ENCODE results near the gene CNOT6. TPM values are rescaled to one million over a fixed set of nuclear protein-coding genes. Genes with fewer than 3 reads are reported as not detected.

The CNOT6 gene
- total RNA-seq, 1 experiment from 2014 or later, result 48.8 TPM

- no peak overlapping the region for H3K4me2 ChIP-seq
- no peak overlapping the region for H2AFZ ChIP-seq
- intact Hi-C loops (cut with micrococcal nuclease; ENCODE audit: unreplicated experiment), result no loop called here
- H3K4me1 ChIP-seq (replicated peaks; ENCODE audit: insufficient read depth), result no peaks in the 10 kb centered on the region
- H3F3A ChIP-seq (ENCODE audit: insufficient read depth, low read depth), result no peaks in the 10 kb centered on the region
- no peaks in the 10 kb centered on the region for H4K20me1 ChIP-seq (ENCODE audit: insufficient read depth)
- no TSS peak for BruUV-seq (replicated peaks)
- no peak for TF ChIP-seq EZH2 (IDR thresholded peaks at IDR 0.05; ENCODE audit: low read depth)
- peak; percentile 17; the same call in 1 of the 2 replicates for TF ChIP-seq CTCF (conservative IDR thresholded peaks at IDR 0.05)
- H3K27ac ChIP-seq, result no peak overlapping the region
- H3K36me3 ChIP-seq (ENCODE audit: low read depth), result no peaks in the 10 kb centered on the region
- H3K9me3 ChIP-seq (ENCODE audit: insufficient read depth, low read depth), result no peaks in the 10 kb centered on the region
- POLR2A ChIA-PET (ENCODE audit: unreplicated experiment), result no interaction called here
- no peaks in the 10 kb centered on the region for H3K9me2 ChIP-seq (ENCODE audit: insufficient read depth)
- H3K27me3 ChIP-seq (ENCODE audit: insufficient read depth, low read depth), result no peaks in the 10 kb centered on the region
- H3K4me3 ChIP-seq, result no peak overlapping the region
- CTCF ChIA-PET, result no interaction called here
- no peaks in the 10 kb centered on the region for H3K79me2 ChIP-seq (ENCODE audit: low read depth)
- DNase-seq, result no peak
Observed at GRCh38 chr5:180484813-180485212, 9.4 kb upstream of the CNOT6 start.

GRCh38 chr5:180486636-180487149, 7.5 kb upstream of the CNOT6 start:
- intact Hi-C loops (cut with micrococcal nuclease; ENCODE audit: unreplicated experiment), result no loop called here
- Histone ChIP-seq H2AFZ (no peak overlapping the region), H3K4me1 (replicated peaks; ENCODE audit: insufficient read depth) (no peaks in the 10 kb centered on the region), H3K36me3 (ENCODE audit: low read depth) (no peaks in the 10 kb centered on the region), H3F3A (ENCODE audit: insufficient read depth, low read depth) (no peaks in the 10 kb centered on the region), H3K4me3 (no peak overlapping the region), H4K20me1 (ENCODE audit: insufficient read depth) (no peaks in the 10 kb centered on the region), H3K79me2 (ENCODE audit: low read depth) (no peaks in the 10 kb centered on the region), H3K9me3 (ENCODE audit: insufficient read depth, low read depth) (no peaks in the 10 kb centered on the region), H3K27me3 (ENCODE audit: insufficient read depth, low read depth) (no peaks in the 10 kb centered on the region), H3K9me2 (ENCODE audit: insufficient read depth) (no peaks in the 10 kb centered on the region), H3K4me2 (no peak overlapping the region), H3K27ac (no peak overlapping the region)
- ChIA-PET POLR2A (ENCODE audit: unreplicated experiment) (no interaction called here), CTCF (interaction anchor here (0.6 to 1.0 kb wide), 3 partner anchors 73 to 370 kb away, joined by 3 to 4 read pairs (median 4); no protein-coding TSS in a partner anchor)
- TF ChIP-seq EZH2 (IDR thresholded peaks at IDR 0.05; ENCODE audit: low read depth) (no peak), CTCF (conservative IDR thresholded peaks at IDR 0.05) (no peak)
- no peak for DNase-seq
- BruUV-seq (replicated peaks), result no TSS peak

GRCh38 chr5:180487556-180487955, 6.6 kb upstream of the CNOT6 start:
- no peak for DNase-seq
- H3K27me3 ChIP-seq (ENCODE audit: insufficient read depth, low read depth), result no peaks in the 10 kb centered on the region
- no peaks in the 10 kb centered on the region for H3K79me2 ChIP-seq (ENCODE audit: low read depth)
- intact Hi-C loops (cut with micrococcal nuclease; ENCODE audit: unreplicated experiment), result no loop called here
- H3K27ac ChIP-seq, result no peak overlapping the region
- no TSS peak for BruUV-seq (replicated peaks)
- no peak overlapping the region for H3K4me2 ChIP-seq
- ChIA-PET POLR2A (ENCODE audit: unreplicated experiment) (no interaction called here), CTCF (interaction anchor here (1.0 kb wide), 1 partner anchor 361 kb away, joined by 4 read pairs; no protein-coding TSS in a partner anchor)
- no peaks in the 10 kb centered on the region for H3K4me1 ChIP-seq (replicated peaks; ENCODE audit: insufficient read depth)
- H3K4me3 ChIP-seq, result no peak overlapping the region
- TF ChIP-seq CTCF (conservative IDR thresholded peaks at IDR 0.05) (no peak), EZH2 (IDR thresholded peaks at IDR 0.05; ENCODE audit: low read depth) (no peak)
- H3K9me3 ChIP-seq (ENCODE audit: insufficient read depth, low read depth), result no peaks in the 10 kb centered on the region
- H3K9me2 ChIP-seq (ENCODE audit: insufficient read depth), result no peaks in the 10 kb centered on the region
- no peaks in the 10 kb centered on the region for H3F3A ChIP-seq (ENCODE audit: insufficient read depth, low read depth)
- H4K20me1 ChIP-seq (ENCODE audit: insufficient read depth), result no peaks in the 10 kb centered on the region
- H3K36me3 ChIP-seq (ENCODE audit: low read depth), result no peaks in the 10 kb centered on the region
- H2AFZ ChIP-seq, result no peak overlapping the region
